Smooth muscle cell of the brain vasculature (primary cell): Measurements from ENCODE around the gene PADI3.

ENCODE experiments used
- DNase-seq: peaks from one replicate; pipeline ENCODE4 v3.0.0-alpha.2; 2012; ENCODE audit warnings: low read depth, low spot score

Gene PADI3, protein sequence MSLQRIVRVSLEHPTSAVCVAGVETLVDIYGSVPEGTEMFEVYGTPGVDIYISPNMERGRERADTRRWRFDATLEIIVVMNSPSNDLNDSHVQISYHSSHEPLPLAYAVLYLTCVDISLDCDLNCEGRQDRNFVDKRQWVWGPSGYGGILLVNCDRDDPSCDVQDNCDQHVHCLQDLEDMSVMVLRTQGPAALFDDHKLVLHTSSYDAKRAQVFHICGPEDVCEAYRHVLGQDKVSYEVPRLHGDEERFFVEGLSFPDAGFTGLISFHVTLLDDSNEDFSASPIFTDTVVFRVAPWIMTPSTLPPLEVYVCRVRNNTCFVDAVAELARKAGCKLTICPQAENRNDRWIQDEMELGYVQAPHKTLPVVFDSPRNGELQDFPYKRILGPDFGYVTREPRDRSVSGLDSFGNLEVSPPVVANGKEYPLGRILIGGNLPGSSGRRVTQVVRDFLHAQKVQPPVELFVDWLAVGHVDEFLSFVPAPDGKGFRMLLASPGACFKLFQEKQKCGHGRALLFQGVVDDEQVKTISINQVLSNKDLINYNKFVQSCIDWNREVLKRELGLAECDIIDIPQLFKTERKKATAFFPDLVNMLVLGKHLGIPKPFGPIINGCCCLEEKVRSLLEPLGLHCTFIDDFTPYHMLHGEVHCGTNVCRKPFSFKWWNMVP

DNA sequence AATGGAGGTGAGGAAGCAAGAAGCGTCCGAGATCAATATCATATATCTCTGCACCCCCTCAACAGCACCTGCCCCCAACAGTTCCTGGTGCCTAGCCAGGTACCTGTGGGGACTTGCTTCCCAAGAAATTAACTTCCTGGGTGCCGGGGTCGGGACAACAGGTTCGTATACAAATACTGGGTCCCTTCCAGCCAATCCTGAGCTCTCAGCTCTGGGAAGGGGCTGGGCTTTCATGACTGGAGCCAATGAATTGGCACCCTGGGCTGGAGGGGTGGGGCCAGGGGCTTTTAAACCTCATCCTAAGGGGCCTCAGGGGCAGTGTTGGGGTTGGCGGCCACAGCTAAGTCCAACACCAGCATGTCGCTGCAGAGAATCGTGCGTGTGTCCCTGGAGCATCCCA lies at the start of gene PADI3:
PADI3 (plus strand) TSS at position 318 of the 400 bp plus-strand sequence; CDS start at position 358, 40 bp downstream.
- DNase-seq: no peak

DNA sequence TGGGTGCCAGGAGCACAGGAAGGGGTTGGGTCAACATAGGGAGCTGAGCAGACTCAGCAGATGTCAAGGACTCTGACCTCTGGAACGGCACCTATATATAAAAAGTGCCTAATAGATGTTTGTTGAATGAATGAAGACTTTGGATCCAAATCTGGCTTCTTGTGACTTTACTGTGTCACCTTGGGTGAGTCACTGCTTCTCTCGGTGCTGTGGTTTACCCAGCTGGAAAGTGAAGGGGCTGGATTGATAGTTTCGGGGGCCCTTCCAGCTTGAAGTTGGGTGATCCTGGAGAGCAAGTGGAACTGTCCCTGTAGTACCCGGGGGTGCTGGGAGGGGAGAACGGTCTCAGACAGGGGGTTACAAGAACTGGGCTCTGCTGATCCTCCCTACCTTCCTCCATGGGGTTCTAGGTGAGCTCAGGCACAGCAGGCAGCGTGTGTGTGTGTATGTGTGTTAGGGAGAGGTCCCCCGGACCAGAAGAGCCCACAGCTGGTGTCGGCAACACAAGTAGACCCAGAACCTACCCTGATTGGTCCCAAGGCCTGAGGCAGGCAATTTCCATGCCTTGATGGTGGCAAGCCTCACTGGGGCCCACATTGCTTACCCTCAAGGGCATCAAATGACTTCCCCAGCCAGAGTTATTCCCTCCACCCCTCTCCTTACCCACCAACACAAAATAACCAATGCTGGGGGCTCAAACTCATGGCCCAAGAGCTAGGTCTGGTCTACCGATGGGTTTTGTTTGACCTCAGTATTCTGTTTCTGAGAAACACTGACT lies 49.4 kb upstream of the PADI3 start:
- no peak for DNase-seq

DNA sequence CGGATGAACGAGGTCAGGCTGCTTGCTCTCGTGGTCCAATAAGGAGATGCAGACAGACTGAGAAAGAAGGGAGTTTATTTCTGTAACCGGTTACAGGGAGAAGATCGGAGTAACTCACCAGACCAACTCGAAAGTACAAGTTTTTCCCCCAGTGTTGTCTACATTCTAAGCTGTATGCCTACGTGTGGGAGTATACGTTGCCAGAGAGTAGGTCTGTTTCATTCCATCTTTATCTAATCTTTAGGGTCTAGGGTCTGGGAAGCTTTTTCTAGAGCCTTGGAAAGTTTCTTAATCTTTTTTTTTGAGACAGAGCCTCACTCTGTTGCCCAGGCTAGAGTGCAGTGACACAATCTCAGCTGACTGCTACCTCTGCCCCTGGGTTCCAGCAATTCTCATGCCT lies 48.7 kb upstream of the PADI3 start:
- no peak for DNase-seq

DNA sequence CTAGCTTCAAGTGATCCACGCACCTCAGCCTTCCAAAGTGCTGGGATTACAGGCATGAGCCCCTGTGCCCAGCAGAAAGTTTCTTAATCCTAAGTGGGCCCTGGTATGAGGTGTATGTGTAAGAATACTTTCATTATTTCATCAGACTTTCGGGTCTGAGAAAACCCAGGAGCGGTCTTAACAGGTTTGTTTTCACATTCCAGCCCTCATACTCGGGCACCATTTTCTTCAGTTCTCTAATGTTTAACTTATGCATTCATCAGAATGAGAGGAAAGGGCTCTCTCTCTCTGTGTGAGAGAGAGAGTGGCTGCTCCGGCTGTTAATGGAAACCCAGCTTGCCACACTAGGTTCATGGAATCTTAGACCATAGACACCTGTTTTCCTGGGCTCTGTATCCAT lies 48.1 kb upstream of the PADI3 start:
- DNase-seq: no peak

DNA sequence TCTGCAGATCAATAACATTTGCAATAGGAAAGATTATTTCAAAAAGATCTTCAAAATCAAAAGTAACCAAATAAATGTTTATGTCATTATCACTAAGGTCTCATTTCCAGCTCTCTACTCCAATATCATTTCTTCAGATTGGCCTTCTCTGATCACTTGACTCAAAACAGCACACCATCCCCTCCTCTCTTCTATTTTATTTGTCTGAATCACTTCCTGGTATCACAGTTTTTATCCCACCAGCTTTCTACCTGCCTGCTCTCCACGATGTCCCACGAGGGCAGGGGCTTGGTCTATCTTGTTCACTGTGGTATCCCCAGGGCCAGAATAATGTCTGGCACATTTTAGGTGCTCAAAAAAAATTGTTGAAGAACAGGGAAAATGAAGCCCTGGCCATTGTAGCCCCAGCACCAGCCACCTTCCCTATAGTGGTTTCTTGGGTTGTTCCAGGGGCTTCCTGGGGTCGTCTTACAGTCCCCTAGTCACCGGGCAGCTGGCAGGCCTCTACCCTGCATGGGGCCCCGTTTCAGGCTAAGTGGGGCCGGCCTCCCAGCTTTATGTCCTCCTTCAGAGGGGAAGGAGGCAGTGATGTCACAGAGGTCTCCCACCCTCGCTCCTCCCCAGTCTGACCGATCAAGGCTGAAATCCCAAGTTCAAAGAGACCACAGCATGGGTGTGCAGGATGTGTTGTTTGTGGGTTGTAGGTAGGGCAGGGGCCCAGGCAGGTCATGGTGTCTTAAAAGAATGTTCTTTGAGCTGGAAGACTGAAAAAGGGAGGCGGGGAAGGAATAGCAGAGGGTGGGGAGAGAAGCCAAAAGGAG lies 47.5 kb upstream of the PADI3 start:
- no peak for DNase-seq

DNA sequence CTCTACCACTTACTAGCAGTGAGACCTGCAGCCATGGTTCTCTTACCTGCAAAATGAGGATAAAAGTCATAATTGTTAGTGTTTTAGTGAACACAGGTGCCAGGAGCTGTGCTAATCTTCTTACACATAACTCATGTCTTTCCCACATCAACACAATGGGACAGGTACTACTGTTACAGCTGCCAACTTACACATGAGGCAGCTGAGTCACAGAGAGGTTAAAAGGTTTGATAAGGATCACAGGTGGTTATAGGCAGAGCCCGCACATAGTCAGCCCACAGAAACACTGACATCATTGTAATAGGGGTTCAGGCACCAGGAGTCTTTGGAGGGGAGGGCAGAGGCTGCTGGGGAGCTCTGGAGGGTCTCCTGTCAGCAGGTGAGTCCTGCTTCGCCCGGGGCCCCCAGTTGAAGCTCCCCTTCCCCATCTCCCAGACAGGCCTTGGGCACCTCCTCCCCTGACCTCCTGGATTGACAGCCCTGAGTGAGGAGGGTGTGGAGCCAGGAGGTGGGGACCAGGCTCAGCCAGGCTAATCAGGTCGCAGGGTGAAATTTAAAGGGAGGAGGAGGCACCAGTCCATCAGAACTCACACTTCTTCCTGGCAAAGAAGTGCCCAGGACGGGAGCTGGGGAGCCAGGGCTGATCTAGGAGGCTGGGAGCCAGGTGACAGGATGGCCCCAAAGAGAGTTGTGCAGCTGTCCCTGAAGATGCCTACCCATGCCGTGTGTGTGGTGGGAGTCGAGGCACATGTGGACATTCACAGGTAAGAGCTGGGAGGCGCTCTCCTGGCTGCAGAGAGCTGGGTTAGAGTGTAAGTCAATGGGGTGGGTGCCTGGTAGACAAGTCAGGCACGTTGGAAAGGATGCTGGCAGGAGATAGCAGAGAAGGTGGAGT lies 44.1 kb upstream of the PADI3 start, which contains the start of gene PADI1:
PADI1 (plus strand) TSS at position 583 of the 895 bp plus-strand sequence; CDS start at position 673, 90 bp downstream.
- DNase-seq: no peak

DNA sequence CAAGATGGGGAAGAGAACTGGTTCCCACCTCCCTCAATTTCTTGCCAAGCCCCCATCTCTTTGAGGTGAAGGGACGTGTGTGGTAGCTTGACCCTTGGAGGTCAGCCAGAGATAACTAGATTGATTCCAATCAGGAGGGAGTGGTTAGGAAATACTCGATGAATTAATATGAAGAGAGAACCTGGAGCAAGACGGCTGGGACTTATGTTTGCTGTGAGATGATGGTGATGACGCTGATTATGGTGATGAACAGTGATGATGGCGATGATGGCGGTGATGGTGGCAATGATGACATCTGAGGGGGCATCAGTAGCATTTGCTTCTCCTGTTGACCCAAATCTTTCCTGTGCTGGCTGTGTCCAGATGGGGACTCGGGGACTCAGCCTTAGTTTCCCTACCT lies 43.2 kb upstream of the PADI3 start:
- no peak for DNase-seq

DNA sequence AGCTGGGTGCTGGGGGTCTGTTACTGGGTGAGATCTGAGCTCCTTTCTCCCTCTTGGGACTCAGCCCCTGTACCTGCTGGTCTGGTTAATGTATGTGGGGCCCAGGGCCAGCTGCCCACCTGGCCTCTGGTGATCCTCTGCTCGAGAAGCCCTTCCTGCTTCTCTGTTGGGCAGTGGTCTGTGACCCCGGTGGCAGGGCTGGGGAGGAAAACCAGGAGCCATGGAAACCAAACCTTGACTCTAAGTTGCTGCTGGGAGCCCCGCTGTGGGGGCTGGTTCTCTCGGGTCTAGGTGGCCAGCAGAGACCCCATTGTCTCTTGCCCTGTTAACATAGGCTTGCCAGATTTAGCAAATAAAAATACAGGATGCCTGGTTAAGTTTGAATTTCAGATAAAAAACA lies 42.7 kb upstream of the PADI3 start:
- DNase-seq: no peak

DNA sequence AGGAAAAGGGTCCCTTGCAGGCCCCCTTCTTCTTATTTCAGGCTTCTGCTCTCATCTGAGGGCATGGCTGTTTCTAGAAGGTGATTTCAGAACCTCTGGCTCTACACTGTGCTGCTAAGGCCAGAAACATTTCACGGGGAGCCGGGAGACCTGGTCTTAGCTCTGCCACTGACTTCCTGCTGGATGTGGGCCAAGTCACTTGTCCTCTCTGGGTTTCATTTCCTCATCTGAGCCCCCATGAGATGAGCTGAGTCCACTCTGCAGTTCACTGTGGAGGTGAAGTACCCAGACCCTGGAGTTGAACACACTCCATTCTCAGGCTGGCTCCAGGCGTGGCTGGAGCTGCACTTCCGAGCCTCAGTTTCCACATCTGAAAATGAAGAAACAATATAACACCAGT lies 41.9 kb upstream of the PADI3 start:
- DNase-seq: no peak

DNA sequence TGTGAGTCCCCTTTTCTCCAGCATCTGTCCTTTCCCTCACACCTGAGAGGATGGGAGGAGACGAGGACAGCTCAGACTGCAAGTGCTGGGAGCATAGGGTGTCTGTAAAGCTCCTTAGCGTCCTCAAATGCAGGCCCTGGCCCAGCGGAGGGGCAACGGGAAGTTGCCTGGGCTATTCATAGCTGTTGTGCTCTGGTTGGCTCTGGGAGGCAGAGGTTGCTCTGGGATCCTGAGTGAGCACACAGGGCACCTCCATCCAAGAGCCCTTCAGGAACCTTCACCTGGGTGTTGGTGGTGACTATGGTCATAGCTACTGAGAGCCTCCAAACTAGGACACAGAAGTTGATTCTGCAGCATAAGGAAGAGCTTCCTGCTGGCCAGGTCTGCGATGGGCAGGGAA lies 41.4 kb upstream of the PADI3 start:
- DNase-seq: no peak

DNA sequence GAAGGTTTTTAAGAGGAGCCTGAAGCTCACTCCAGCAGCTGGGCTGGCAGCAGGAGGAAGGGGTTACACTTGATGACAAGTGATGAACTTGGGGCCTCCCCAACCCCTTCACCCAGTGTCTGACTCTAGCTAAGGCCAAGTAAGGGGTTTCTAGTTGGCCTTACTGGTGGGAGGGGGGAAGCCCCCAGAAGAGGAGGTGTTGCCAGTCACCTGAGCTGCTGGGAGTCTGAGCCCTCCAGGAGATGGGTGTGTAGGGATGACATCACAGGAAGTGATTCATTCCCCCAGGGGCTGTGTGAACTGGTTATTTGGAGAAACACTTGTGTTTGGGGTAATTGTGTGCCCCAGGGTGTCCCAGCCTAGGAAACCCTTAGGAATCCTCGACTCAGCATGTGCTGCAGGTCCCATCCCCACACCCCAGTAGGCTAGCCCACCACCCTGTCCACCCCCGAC lies 40.9 kb upstream of the PADI3 start:
- no peak for DNase-seq

DNA sequence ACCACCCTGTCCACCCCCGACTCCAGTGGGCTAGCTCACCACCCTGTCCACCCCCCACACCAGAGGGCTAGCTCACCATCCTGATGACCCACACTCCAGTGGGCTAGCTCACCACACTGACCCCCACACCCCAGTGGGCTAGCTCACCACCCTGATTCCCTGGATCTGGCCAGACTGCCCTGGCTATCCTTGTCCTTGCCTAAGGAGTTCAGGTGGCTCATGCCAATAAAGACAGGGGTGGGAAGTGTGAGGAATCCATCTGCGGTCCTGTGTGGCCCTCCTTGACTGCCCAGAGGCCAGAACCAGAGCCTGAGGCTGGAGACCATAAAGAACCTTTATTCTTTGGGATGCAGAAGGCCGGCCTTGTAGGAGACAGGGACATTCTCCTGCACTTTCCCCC lies 40.4 kb upstream of the PADI3 start:
- no peak for DNase-seq

DNA sequence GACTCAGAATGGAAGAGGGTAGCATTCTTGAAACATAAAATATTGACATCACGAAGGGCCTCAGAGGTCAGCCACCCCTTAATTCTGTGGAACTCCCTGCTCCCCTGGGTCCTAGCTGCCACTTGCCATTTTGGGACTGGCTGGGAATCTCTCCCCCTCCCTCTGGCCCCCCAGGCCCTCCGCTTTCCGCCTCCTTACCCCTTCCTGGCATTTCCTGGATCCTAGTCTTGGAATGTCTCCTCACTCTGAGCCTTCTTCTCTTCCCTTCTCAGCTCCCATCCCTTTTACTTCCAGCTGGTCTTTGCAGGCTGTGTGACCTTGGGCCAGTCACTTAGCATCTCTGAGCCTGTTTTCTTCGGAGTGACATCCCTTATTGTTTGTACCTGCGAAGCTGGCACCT lies 39.5 kb upstream of the PADI3 start:
- DNase-seq: no peak

DNA sequence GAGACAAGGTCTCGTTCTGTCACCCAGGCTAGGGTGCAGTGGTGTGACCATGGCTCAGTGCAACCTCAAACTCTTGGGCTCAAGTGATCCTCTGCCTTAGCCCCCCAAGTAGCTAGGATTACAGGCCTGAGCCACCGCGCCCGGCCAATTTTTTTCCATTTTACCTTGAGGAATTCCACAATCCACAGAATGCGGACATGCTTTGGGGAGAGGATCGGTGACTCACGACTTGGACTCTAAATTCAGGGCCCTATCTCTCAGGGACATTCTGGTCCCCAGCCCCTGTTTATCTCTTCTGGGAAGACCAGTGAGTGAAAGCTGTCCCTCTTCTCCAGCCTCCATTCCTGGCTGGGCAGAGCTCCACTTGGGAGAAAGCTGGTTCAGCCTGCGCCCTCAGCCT lies 38.7 kb upstream of the PADI3 start:
- no peak for DNase-seq

DNA sequence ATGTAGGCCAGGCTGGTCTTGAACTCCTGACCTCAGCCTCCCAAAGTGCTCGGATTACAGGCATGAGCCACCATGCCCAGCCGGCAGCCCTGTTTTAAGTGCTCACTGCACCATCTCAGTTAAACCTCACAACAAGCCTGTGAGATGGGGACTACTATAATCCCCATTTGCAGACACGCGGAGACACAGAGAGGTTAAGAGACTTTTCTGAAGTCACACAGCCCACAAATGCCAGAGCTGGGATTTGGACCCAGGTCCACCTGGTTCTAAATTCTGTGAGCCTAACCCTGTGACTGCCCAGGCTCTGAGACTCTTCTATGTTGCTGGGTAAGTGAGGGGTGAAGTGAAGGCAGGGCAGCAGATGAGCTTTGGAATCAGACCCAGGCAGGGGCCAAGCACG lies 37.5 kb upstream of the PADI3 start:
- no peak for DNase-seq

DNA sequence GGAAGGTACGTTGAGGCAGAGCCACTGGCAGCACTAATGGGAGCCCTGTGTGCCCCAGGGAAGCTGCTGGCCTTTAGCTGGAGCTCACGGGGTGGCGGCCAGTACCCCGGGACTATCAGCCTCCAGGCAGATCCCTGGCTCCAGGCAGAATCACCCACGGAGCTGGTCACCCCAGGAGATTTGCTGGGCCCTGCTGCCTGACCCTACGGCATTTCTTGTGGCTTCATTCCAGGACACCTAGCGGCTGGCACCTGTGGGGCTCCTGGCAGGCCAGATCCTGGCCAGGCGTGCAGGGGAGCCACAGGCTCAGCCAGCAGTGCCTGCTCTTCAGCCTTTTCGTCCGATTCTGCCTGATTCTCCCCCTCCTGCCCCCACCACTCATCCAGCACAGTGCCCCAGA lies 36.9 kb upstream of the PADI3 start:
- no peak for DNase-seq

DNA sequence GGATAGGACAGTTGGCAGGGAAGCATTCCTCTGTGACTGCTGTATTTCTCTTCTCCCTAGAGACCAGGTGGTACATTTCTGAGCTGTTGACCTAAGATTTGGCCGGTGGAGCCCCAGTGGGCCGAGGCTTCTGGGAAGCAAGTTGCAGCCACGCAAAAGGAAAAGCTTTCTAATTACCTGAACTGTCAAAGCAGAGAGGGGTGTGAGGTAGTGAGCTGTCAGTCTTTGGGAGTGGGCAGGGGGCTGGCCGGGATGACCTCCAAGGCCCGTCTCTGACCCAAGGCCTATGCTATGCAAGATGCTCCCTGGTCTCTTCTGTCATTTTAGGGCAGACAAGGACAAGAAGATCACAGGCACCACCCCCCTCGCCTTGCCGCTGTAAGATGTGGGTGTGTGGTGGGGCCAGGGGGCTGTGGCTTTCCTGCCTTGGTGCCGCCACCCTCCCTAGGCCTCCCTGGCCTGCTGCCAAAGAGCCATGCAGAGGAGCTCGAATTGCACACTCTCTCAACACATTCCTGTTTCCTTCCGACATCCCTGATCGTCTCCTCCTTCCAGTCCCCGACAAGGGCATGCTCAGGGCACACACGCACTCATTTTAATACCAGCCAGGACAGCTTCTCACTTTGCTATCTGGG lies 36.3 kb upstream of the PADI3 start:
- DNase-seq: no peak

DNA sequence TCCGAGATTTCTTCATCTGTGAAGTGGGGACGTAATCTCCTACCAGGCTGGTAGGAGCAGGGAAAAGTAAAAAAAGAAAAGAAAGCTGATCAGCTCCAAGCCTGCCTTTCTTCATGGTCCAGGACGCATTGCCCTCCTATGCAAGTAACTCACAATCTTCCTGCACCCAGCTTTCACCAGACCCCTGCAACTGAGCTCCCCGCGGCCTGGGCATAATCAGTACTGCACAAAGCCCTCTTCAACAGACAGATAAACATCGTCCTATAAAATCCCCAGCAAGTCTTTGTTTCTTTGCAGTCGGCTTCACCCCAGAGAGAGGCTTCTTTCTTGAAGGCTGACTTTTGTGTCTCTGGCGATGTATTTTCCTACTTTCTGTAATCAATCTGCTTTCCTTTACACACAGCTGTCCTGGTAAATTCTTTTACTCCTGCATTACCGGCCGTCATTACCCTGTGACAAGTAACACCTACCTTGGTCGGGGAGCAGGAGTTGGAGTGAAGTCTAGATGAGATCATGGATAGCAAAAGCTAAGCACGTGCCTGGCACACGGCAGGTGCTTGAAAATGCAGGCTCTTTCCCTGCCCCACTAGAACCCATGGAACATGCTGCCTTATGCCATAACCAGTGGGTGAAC lies 35.6 kb upstream of the PADI3 start:
- DNase-seq: no peak

DNA sequence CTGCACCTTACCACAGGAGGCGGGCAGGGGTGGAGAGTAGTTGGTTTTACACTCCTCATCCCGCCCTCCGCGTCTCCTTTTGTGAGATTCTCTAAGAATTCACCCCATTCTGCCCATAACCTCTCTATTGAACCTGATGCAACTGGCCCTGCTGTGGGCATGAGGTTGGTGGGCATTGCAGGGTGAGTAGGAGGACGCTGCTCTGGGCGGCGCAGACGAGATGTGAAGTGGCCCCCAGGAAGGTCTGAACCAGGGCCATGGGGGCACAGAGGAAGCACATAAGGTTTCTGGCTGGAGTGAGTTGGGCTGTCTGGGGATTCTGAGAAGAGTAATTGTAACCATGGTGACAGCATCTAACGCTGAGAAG lies 35.1 kb upstream of the PADI3 start:
- DNase-seq: no peak
